OCI-LY7 (cell line): ENCODE data around the gene NAXE. TPM values are rescaled to one million over a fixed set of nuclear protein-coding genes. Genes with fewer than 3 reads are reported as not detected.
A peak's percentile ranks its signal among the peaks of the same experiment; 100 is the strongest.

Source experiments
- BruUV-seq: library from RNA; stranded (reverse); fragments of 400-500 nt; replicated peaks from 2 replicates; lab custom pipeline; 2021; lab: Mats Ljungman, UMichigan
- CTCF ChIA-PET: fragments of 300-600 bp; sonication (Branson Sonifier 250); formaldehyde crosslinking; loops from one replicate; lab custom pipeline; 2022; ENCODE audit warnings: antibody characterized with exemption; ENCODE audit not compliant: unreplicated experiment; lab: Charles Lee
- POLR2A ChIA-PET: fragments of 300-600 bp; sonication (Branson Sonifier 250); formaldehyde crosslinking; loops from one replicate; lab custom pipeline; 2022; ENCODE audit warnings: antibody characterized with exemption; lab: Charles Lee
- DNase-seq: peaks from one replicate; pipeline ENCODE4 v3.0.0-alpha.2; 2015; ENCODE audit warnings: low spot score
- H2AFZ ChIP-seq: fragments of 200-600 bp; sonication (generic), shearing (Covaris generic); 2 replicates; pipeline ENCODE4 v1.6.1; 2014; ENCODE audit warnings: mild to moderate bottlenecking, antibody characterized with exemption, low read length, moderate library complexity
- H3K27ac ChIP-seq: fragments of 200-600 bp; sonication (generic); 2 replicates; pipeline ENCODE4 v1.5.1; 2014; ENCODE audit warnings: mixed run types, low read depth, mild to moderate bottlenecking, moderate library complexity, low read length, inconsistent platforms; ENCODE audit not compliant: poor library complexity, severe bottlenecking
- H3K36me3 ChIP-seq: fragments of 200-600 bp; sonication (generic); 2 replicates; pipeline ENCODE4 v1.6.1; 2014; ENCODE audit warnings: mild to moderate bottlenecking, antibody characterized with exemption, low read length, moderate library complexity, mixed read lengths; ENCODE audit not compliant: insufficient read depth
- H3K4me1 ChIP-seq: fragments of 200-600 bp; sonication (generic); 2 replicates; pipeline ENCODE4 v1.5.1; 2014; ENCODE audit warnings: mild to moderate bottlenecking, low read length; ENCODE audit not compliant: insufficient read depth, poor library complexity, severe bottlenecking
- H3K4me2 ChIP-seq: fragments of 200-600 bp; sonication (generic); 2 replicates; pipeline ENCODE4 v1.6.1; 2014; ENCODE audit warnings: mild to moderate bottlenecking, low read length
- H3K4me3 ChIP-seq: fragments of 200-600 bp; sonication (generic); 2 replicates; pipeline ENCODE4 v1.5.1; 2014; ENCODE audit warnings: mild to moderate bottlenecking, low read depth, low read length; ENCODE audit not compliant: poor library complexity, severe bottlenecking
- H3K79me2 ChIP-seq: fragments of 200-600 bp; sonication (generic); 2 replicates; pipeline ENCODE4 v1.6.1; 2016; ENCODE audit warnings: low read depth, mild to moderate bottlenecking, low read length, moderate library complexity, mixed read lengths; ENCODE audit not compliant: insufficient read depth
- H3K9me2 ChIP-seq: fragments of 200-600 bp; sonication (generic); 2 replicates; pipeline ENCODE4 v1.6.1; 2016; ENCODE audit warnings: mild to moderate bottlenecking, low read length, mixed read lengths; ENCODE audit not compliant: insufficient read depth
- H3K9me3 ChIP-seq: fragments of 200-600 bp; sonication (generic); 2 replicates; pipeline ENCODE4 v1.6.1; 2014; ENCODE audit warnings: mild to moderate bottlenecking, mixed run types, low read length, mixed read lengths
- H4K20me1 ChIP-seq: fragments of 200-600 bp; sonication (generic); 2 replicates; pipeline ENCODE4 v1.6.1; 2014; ENCODE audit warnings: mild to moderate bottlenecking, antibody characterized with exemption, low read length, moderate library complexity, mixed read lengths; ENCODE audit not compliant: insufficient read depth
- EZH2phosphoT487 ChIP-seq: fragments of 200-600 bp; sonication (generic); IDR thresholded peaks from 2 replicates; pipeline ENCODE4 v1.6.1; 2018; ENCODE audit warnings: low read depth, borderline replicate concordance, mild to moderate bottlenecking, mixed run types, antibody characterized with exemption, low read length, moderate library complexity, mixed read lengths
- intact Hi-C: fragments of 100-400 bp; cut with micrococcal nuclease; formaldehyde crosslinking; loops from one replicate; pipeline ENCODE4 v1.10.0; 2022; ENCODE audit not compliant: unreplicated experiment
- total RNA-seq, 2 experiments: library from RNA; depleted of rRNA in 1 of 2; stranded (reverse); fragments of >200 nt in 1 of 2; shearing (Covaris generic) in 1 of 2; gene quantifications; 2 replicates each; pipeline ENCODE4 v1.2.3, GENCODE V29; 2014 to 2022
- TF ChIP-seq, protein P1 (sequence below): fragments of 200-600 bp; sonication (generic); conservative IDR thresholded peaks from 2 replicates; pipeline ENCODE4 v1.5.1; 2014; ENCODE audit warnings: mild to moderate bottlenecking, antibody characterized with exemption, low read length, moderate library complexity, mixed read lengths

NAXE gene
- total RNA-seq, 2 experiments from 2014 or later, result 61.1 to 71.6 TPM

DNA sequence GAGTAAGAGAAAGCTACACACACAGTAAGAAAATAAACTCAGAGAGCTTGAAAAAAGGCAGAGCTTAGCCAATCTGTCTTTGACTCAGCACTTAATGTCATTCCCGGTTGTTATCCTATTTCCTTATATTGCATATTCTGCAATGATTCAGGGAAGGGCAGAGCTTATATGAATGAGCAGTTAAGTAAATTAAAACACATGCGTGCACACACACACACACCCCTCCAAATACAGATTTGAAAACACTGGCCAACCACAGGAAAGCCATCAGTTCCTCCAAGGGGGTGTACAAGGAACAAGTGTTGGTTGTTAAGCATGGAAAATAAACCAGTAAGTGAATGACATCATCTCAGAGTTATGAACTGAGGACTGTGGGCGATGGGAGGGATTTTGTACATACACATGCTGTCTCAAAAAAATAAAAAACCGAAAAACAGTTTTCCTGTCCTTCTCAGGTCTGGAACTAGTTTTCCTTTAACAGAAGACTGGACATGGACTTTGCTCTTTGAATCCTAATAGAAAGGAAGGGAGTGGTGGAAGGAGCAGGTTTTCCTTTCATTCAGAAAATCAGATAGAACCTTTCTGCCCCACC is 20.2 kb upstream of the NAXE start:
- ChIA-PET POLR2A (interaction anchor here (0.6 to 1.2 kb wide), 3 partner anchors 10 to 394 kb away, joined by 3 to 5 read pairs (median 3); no protein-coding TSS in a partner anchor), CTCF (interaction anchor here (1.1 kb wide), 1 partner anchor 9 kb away, joined by 3 read pairs; no protein-coding TSS in a partner anchor)
- Histone ChIP-seq H4K20me1 (no peaks in the 10 kb centered on the region), H3K27ac (no peak overlapping the region), H3K4me1 (peaks cover 16% of the 10 kb centered on the region), H3K36me3 (peaks cover 9% of the 10 kb centered on the region), H3K4me3 (peak overlapping the region; percentile 75), H2AFZ (peak overlapping the region; percentile 62; the same call in 1 of the 2 replicates), H3K4me2 (peak overlapping the region; percentile 78), H3K9me3 (no peaks in the 10 kb centered on the region), H3K79me2 (no peaks in the 10 kb centered on the region), H3K9me2 (no peaks in the 10 kb centered on the region)
- intact Hi-C loops, result no loop called here
- BruUV-seq, result no TSS peak
- DNase-seq, result no peak
- TF ChIP-seq EZH2phosphoT487, result no peak
- TF ChIP-seq, protein P1, sequence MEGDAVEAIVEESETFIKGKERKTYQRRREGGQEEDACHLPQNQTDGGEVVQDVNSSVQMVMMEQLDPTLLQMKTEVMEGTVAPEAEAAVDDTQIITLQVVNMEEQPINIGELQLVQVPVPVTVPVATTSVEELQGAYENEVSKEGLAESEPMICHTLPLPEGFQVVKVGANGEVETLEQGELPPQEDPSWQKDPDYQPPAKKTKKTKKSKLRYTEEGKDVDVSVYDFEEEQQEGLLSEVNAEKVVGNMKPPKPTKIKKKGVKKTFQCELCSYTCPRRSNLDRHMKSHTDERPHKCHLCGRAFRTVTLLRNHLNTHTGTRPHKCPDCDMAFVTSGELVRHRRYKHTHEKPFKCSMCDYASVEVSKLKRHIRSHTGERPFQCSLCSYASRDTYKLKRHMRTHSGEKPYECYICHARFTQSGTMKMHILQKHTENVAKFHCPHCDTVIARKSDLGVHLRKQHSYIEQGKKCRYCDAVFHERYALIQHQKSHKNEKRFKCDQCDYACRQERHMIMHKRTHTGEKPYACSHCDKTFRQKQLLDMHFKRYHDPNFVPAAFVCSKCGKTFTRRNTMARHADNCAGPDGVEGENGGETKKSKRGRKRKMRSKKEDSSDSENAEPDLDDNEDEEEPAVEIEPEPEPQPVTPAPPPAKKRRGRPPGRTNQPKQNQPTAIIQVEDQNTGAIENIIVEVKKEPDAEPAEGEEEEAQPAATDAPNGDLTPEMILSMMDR, result no peak

GRCh38 chr1:156571919-156572662 is 19.5 kb upstream of the NAXE start, which contains the start of gene IQGAP3:
Gene IQGAP3, minus strand, starts transcription at chr1:156572565. Its CDS starts 36 bp downstream, at chr1:156572529.
- H3K79me2 ChIP-seq, result no peaks in the 10 kb centered on the region
- CTCF ChIA-PET, result interaction anchor here (1.1 kb wide), 1 partner anchor 10 kb away, joined by 3 read pairs; no protein-coding TSS in a partner anchor
- H3K9me2 ChIP-seq, result no peaks in the 10 kb centered on the region
- peak within 1 kb of the TSS; percentile 75 for H3K4me3 ChIP-seq
- TF ChIP-seq, protein P1, result no peak
- BruUV-seq, result TSS peak; percentile 76
- peaks cover 9% of the 10 kb centered on the region for H3K36me3 ChIP-seq
- H3K27ac ChIP-seq, result no peak within 1 kb of the TSS
- peaks cover 16% of the 10 kb centered on the region for H3K4me1 ChIP-seq
- peak within 1 kb of the TSS; percentile 78 for H3K4me2 ChIP-seq
- H3K9me3 ChIP-seq, result no peaks in the 10 kb centered on the region
- intact Hi-C loops, result no loop called here
- POLR2A ChIA-PET, result interaction anchor here (0.6 to 1.2 kb wide), 2 partner anchors 10 to 393 kb away, joined by 3 to 5 read pairs; no protein-coding TSS in a partner anchor
- H4K20me1 ChIP-seq, result no peaks in the 10 kb centered on the region
- DNase-seq, result peak; percentile 76
- H2AFZ ChIP-seq, result peak within 1 kb of the TSS; percentile 62; the same call in 1 of the 2 replicates
